Measurements from ENCODE around the gene TNP2. TPM values are rescaled to one million over a fixed set of nuclear protein-coding genes. Genes with fewer than 3 reads are reported as not detected.

TNP2 gene
- total RNA-seq, 1 donor from 2014 or later = not detected

GRCh38 chr16:11278681-11279628 lies 9.8 kb upstream of the TNP2 start:
- intact Hi-C loops (cut with micrococcal nuclease) = no loop called here

DNA sequence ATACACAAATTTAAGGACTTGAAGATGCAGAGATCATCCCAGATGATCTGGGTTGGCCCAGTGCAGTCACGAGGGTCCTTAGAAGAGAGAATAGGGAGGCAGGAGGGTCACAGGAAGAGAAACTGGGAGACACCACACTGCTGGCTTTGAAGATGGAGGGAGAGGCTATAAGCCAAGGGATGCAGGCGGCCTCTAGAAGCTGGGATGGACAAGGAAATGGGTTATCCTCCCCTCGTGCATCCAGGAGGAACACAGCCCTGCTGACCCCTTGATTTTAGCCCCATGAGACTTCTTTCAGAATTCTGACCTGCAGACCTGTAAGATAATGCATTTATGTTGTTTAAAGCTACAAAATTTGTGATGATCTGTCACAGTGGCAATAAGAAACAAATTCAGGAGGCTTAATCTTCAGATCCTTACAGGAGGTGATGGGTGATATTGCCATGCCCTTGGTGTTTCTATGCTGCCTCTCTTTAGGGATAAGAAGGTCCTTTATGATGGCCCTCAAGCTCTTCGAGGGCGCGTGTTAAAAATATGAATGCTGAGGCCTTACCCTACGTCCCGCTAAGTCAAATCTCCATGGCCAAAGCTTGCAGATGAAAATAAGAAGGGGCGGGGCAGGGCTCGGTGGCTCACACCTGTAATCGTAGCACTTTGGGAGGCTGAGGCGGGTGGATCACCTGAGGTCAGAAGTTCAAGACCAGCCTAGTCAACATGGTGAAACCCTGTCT lies 8.6 kb upstream of the TNP2 start:
- intact Hi-C loops (cut with micrococcal nuclease) = no loop called here

DNA sequence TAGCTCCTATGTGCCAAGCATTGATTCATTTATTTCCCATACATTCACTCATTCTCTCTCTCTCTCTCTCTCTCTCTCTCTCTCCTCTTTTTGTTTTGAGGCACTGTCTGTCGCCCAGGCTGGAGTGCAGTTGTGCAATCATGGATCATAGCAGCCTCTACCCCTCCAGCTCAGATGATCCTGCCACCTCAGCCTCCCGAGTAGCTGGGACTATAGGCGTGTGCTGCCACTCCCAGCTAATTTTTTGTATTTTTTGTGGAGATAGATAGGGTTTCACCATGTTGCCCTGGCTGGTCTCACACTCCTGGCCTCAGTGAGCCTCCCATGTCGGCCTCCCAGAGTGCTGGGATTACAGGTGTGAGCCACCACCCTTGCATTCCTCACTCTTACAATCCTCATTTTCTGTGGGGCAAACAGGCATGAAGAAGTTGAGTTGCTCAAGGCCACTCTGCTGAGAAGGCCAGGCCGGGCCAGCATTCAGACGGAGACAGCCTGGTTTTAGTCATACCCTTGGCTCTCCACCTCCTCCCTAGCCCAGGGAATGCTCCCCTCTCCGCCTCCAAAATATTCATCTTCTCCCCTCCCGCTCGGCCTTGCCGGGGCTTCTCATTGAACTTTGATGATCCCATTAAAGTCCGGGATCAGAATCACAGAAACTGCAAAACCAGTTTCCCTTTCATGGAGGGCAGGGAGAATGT lies 7.9 kb upstream of the TNP2 start:
- intact Hi-C loops (cut with micrococcal nuclease) = no loop called here

GRCh38 chr16:11276143-11276895 lies 7.2 kb upstream of the TNP2 start, which contains the start of gene PRM2:
Gene PRM2, minus strand, starts transcription at chr16:11276480. Its CDS starts 110 bp downstream, at chr16:11276370.
- intact Hi-C loops (cut with micrococcal nuclease) = no loop called here

- intact Hi-C loops (cut with micrococcal nuclease) = no loop called here
These were observed 5.8 kb upstream of the TNP2 start for GRCh38 chr16:11274964-11275363.

GRCh38 chr16:11273721-11274324 lies 4.7 kb upstream of the TNP2 start:
- intact Hi-C loops (cut with micrococcal nuclease) = no loop called here

DNA sequence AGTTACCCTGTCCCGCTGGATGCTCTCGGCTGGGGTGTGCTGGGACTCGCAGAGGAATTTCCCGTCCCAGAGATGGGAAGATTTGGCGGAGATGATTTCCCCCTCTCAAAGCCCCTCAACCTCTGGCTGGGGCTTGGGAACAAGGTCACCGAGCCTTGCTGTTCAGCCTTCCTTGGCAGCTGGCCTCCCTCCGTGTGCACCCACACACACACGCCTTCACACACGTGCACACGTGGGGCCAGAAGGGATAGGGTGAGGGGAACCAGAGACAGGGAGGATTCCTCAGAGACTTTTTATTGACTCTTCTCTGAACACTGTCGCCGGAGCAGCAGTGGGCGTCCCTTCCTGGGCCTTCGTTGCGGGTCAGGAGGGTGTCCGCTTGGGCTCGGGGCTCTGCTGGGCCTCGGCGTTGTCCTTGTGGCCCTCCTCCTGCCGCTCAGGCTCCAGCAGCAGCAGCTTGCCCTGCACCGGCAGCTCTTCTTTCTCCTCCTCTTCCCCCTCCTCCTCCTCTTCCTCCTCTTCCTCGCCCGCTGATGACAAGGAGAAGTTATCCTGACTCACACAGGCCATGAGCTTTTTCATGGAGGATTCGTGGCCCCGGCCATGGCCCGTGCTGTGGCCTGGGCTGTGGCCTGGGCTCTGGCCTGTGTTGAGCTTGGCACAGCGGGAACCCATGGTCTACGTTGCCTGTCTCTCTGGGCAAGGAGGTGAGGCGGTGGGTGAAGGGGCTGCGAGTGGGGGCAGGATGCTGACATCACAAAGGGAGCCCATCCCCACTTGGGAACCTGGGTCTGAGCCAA lies 4.0 kb upstream of the TNP2 start, which contains the start of gene PRM3:
Gene PRM3 (minus strand): TSS at position 709 of the 800 bp plus-strand sequence. CDS start 34 bp downstream, at position 675.
- intact Hi-C loops (cut with micrococcal nuclease) = no loop called here

DNA sequence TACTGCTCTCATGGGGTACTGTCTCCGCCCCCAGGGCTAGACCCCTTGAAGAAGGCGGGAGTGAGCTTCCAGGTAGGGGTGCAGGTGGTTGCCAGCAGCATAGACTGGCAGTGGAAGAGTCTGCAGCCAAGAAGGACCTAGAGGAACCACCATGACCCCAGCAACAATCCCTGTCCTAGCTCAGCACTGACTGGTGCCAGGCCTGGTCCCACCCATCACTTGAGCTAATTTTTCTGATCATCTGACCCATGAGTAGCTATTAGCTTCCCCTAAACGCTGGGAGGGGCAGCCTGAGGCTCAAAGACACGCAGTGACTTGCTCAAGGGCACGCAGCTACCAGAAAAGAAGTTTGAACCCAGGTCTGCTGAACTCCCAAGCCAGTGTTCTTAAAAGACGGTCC lies 3.4 kb upstream of the TNP2 start:
- intact Hi-C loops (cut with micrococcal nuclease) = no loop called here

- intact Hi-C loops (cut with micrococcal nuclease) = no loop called here
These were observed 2.5 kb upstream of the TNP2 start for GRCh38 chr16:11271610-11272009.

- intact Hi-C loops (cut with micrococcal nuclease) = no loop called here
These were observed 1.6 kb upstream of the TNP2 start for GRCh38 chr16:11270602-11271162.

GRCh38 chr16:11265124-11265523 lies 4.0 kb downstream of the TNP2 start:
- intact Hi-C loops (cut with micrococcal nuclease) = no loop called here

GRCh38 chr16:11264155-11264832 lies 4.8 kb downstream of the TNP2 start:
- intact Hi-C loops (cut with micrococcal nuclease) = loop anchor here (1.0 kb wide), 1 partner anchor 92 kb away; no protein-coding TSS in a partner anchor

GRCh38 chr16:11263737-11264136 lies 5.4 kb downstream of the TNP2 start:
- intact Hi-C loops (cut with micrococcal nuclease) = loop anchor here (1.0 kb wide), 1 partner anchor 93 kb away; no protein-coding TSS in a partner anchor

DNA sequence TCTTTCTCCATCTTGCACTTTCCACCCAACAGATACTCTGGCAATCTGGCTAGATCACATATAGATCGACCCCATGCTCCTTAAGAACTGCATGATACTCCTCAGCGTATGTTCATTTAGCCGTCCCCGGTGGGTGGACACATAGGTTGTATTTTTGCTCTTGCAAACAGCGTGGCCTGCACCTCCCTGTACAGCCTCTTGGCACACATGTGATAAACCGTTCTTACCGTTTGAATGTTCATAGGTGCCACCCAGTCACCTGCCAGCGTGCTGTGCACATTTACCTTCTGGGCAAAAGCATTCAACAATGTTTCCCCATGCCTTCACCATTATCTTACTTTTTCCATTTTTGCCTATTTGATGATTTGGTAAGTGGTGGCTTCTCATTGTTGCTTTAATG lies 6.2 kb downstream of the TNP2 start:
- intact Hi-C loops (cut with micrococcal nuclease) = no loop called here

- intact Hi-C loops (cut with micrococcal nuclease) = no loop called here
These were observed 8.5 kb downstream of the TNP2 start for GRCh38 chr16:11260596-11260966.

- intact Hi-C loops (cut with micrococcal nuclease) = loop anchor here (2.0 to 10.0 kb wide), 5 partner anchors 301 to 655 kb away; partner anchors contain the start of genes CIITA, GSPT1 and LITAF
These were observed 9.2 kb downstream of the TNP2 start for GRCh38 chr16:11259655-11260595.

All from T-helper 1 cell treated with Interleukin-12 subunit alpha and Interleukin-12 subunit beta and Interleukin-4 antibody, amounts not matched to agents 30 ng/mL and 1 ng/mL, for 36 hours (primary cell).